HepG2 (cell line): ENCODE data around the gene KDM5B. TPM values are rescaled to one million over a fixed set of nuclear protein-coding genes. Genes with fewer than 3 reads are reported as not detected.

ENCODE experiments used
- ATAC-seq: fragments of 200-7000 bp; cut with Tn5 transposase; 3 replicates; pipeline ENCODE4 v1.9.1; 2020; ENCODE audit warnings: mild to moderate bottlenecking, moderate library complexity
- BruUV-seq: library from RNA; stranded (reverse); fragments of 400-500 nt; replicated peaks from 2 replicates; lab custom pipeline; 2021; lab: Mats Ljungman, UMichigan
- CTCF ChIA-PET: fragments of 300-600 bp; formaldehyde crosslinking; extraction: SDS; loops from one replicate; lab custom pipeline; 2021; ENCODE audit warnings: low total read pairs, inconsistent platforms, low intra/inter-chr PET ratio; lab: Yijun Ruan, JAX
- POLR2A ChIA-PET: fragments of 350-600 bp; sonication (Branson Sonifier 250); formaldehyde crosslinking; loops from one replicate; lab custom pipeline; 2020; ENCODE audit warnings: antibody characterized with exemption, inconsistent platforms; lab: Yijun Ruan, JAX
- DNase-seq: peaks from one replicate; pipeline ENCODE4 v3.0.0-alpha.2; 2015; ENCODE audit warnings: low spot score
- FAIRE-seq: peaks from 3 replicates; lab custom pipeline; 2011; peaks lifted over from hg19 to GRCh38; lab: Jason Lieb, UNC
- H2AFZ ChIP-seq: one replicate; pipeline ENCODE4 v1.6.1; 2011; ENCODE audit warnings: low read length, inconsistent platforms
- H3K27ac ChIP-seq: fragments of 300-600 bp; 3 replicates; pipeline ENCODE4 v1.8.0; 2011; ENCODE audit warnings: mixed run types, mild to moderate bottlenecking, mixed read lengths, low read length, inconsistent platforms; ENCODE audit not compliant: insufficient read depth; ENCODE audit errors: extremely low read length
- H3K27me3 ChIP-seq, 2 experiments: fragments of 200-600 bp in 1 of 2; 2 replicates in 1 of 2; 3 replicates in 1 of 2; pipeline versions ENCODE4 v1.6.0 to v1.8.0; 2011; ENCODE audit warnings: low read length in 2 of 2, mild to moderate bottlenecking in 2 of 2, moderate library complexity in 2 of 2, inconsistent platforms in 1 of 2; ENCODE audit not compliant: insufficient read depth in 2 of 2, control insufficient read depth in 1 of 2
- H3K36me3 ChIP-seq, 2 experiments: fragments of 200-600 bp in 1 of 2; replicated peaks in 1 of 2; 2 replicates in 1 of 2; 3 replicates in 1 of 2; pipeline versions ENCODE4 v1.5.1 to v1.8.0; 2011; ENCODE audit warnings: low read length in 2 of 2, inconsistent platforms in 1 of 2; ENCODE audit not compliant: insufficient read depth in 2 of 2, control insufficient read depth in 1 of 2
- H3K4me1 ChIP-seq: 2 replicates; pipeline ENCODE4 v1.5.1; 2012; ENCODE audit warnings: low read length, inconsistent platforms; ENCODE audit not compliant: insufficient read depth
- H3K4me2 ChIP-seq: 2 replicates; pipeline ENCODE4 v1.6.0; 2011; ENCODE audit warnings: low read depth, low read length, inconsistent platforms
- H3K4me3 ChIP-seq, 3 experiments: fragments of 200-600 bp in 1 of 3; sonication (generic), shearing (Covaris generic) in 1 of 3; replicated peaks in 1 of 3; 2 replicates each; pipeline ENCODE4 v1.5.1; 2011 to 2016; ENCODE audit warnings: low read length in 3 of 3, inconsistent platforms in 2 of 3, low read depth in 2 of 3, mild to moderate bottlenecking in 2 of 3, control low read depth in 1 of 3, mixed read lengths in 1 of 3; ENCODE audit not compliant: insufficient read depth in 1 of 3
- H3K79me2 ChIP-seq: one replicate; pipeline ENCODE4 v1.6.1; 2011; ENCODE audit warnings: low read length, inconsistent platforms; ENCODE audit not compliant: insufficient read depth
- H3K9ac ChIP-seq: 2 replicates; pipeline ENCODE4 v1.6.0; 2011; ENCODE audit warnings: mild to moderate bottlenecking, low read depth, low read length, inconsistent platforms; ENCODE audit not compliant: insufficient read depth
- H3K9me3 ChIP-seq: 2 replicates; pipeline ENCODE4 v1.5.1; 2012; ENCODE audit warnings: mild to moderate bottlenecking, low read length
- H4K20me1 ChIP-seq: 2 replicates; pipeline ENCODE4 v1.6.0; 2011; ENCODE audit warnings: inconsistent platforms, mild to moderate bottlenecking, low read length, moderate library complexity; ENCODE audit not compliant: insufficient read depth
- ARID5B ChIP-seq: IDR thresholded peaks from 2 replicates; pipeline ENCODE4 v1.4.0; 2020; ENCODE audit warnings: mild to moderate bottlenecking, missing genetic modification reagents
- ATF7-NPFF ChIP-seq: sonication (generic); formaldehyde crosslinking; IDR thresholded peaks from 2 replicates; pipeline ENCODE4 v1.8.1; 2023; ENCODE audit warnings: mild to moderate bottlenecking, low read depth, missing genetic modification reagents, moderate library complexity
- DDIT3 ChIP-seq: sonication (generic); formaldehyde crosslinking; IDR thresholded peaks from 2 replicates; pipeline ENCODE4 v1.4.0; 2020; ENCODE audit warnings: mild to moderate bottlenecking, missing genetic modification reagents
- ELF1 ChIP-seq: sonication (generic); formaldehyde crosslinking; IDR thresholded peaks from 2 replicates; pipeline ENCODE4 v1.4.0; 2020; ENCODE audit warnings: missing genetic modification reagents
- FOXK2 ChIP-seq: fragments of 450-650 bp; IDR thresholded peaks from 2 replicates; pipeline ENCODE4 v1.6.1; 2016
- IRF2 ChIP-seq: IDR thresholded peaks from 2 replicates; pipeline ENCODE4 v1.6.1; 2018; ENCODE audit warnings: missing genetic modification reagents, missing compliant biosample characterization
- MTA1 ChIP-seq: sonication (generic); formaldehyde crosslinking; IDR thresholded peaks from 2 replicates; pipeline ENCODE4 v1.4.0; 2020; ENCODE audit warnings: missing genetic modification reagents, mild to moderate bottlenecking, borderline replicate concordance
- MXD4 ChIP-seq: IDR thresholded peaks from 2 replicates; pipeline ENCODE4 v1.6.1; 2016; ENCODE audit warnings: mild to moderate bottlenecking, missing biosample characterization, missing genetic modification reagents
- MYNN ChIP-seq: sonication (generic); formaldehyde crosslinking; IDR thresholded peaks from 2 replicates; pipeline ENCODE4 v1.4.0; 2020; ENCODE audit warnings: mild to moderate bottlenecking, low read depth, missing genetic modification reagents
- PBX2 ChIP-seq: IDR thresholded peaks from 2 replicates; pipeline ENCODE4 v1.6.1; 2016; ENCODE audit warnings: control low read depth
- SUZ12 ChIP-seq: fragments of 150-350 bp; IDR thresholded peaks from 2 replicates; pipeline ENCODE4 v1.6.1; 2014; ENCODE audit warnings: low read depth, low read length
- THRA ChIP-seq: sonication (generic); formaldehyde crosslinking; IDR thresholded peaks from 2 replicates; pipeline ENCODE4 v1.4.0; 2020; ENCODE audit warnings: missing genetic modification reagents, borderline replicate concordance
- ZHX1 ChIP-seq: sonication (generic); formaldehyde crosslinking; IDR thresholded peaks from 2 replicates; pipeline ENCODE4 v1.8.1; 2022; ENCODE audit warnings: low read depth, mild to moderate bottlenecking, missing genetic modification reagents
- ZNF33B ChIP-seq: sonication (generic); formaldehyde crosslinking; IDR thresholded peaks from 2 replicates; pipeline ENCODE4 v1.5.1; 2020; ENCODE audit warnings: mild to moderate bottlenecking, missing genetic modification reagents
- ZNF496 ChIP-seq: sonication (generic); formaldehyde crosslinking; IDR thresholded peaks from 2 replicates; pipeline ENCODE4 v1.8.1; 2023; ENCODE audit warnings: mild to moderate bottlenecking, moderate library complexity, missing genetic modification reagents; ENCODE audit not compliant: insufficient replicate concordance
- WGBS: methylation state at CpG from one replicate; pipeline ENCODE4 v1.1.6; 2017; ENCODE audit warnings: low lambda C conversion rate; 5-methylcytosine and 5-hydroxymethylcytosine counted together
- in situ Hi-C: cut with HindIII; loops from 2 replicates; pipeline ENCODE4 v1.10.0; 2017; ENCODE audit warnings: low pct_unique_long_range_greater_than_20kb; ENCODE audit not compliant: extremely low pct_ligation_motif_present
- intact Hi-C: fragments of 100-400 bp; cut with micrococcal nuclease; formaldehyde crosslinking; loops from one replicate; pipeline ENCODE4 v1.10.0; 2022; ENCODE audit not compliant: unreplicated experiment
- polyA plus RNA-seq, 8 experiments: library from polyadenylated mRNA; depleted of rRNA in 3 of 8; stranded (reverse) in 7 of 8; unstranded in 1 of 8; fragments of >200 nt; fragmentation: Illumina TruSeq in 4 of 8; extraction: Trizol in 4 of 8; gene quantifications; 2 replicates each; pipeline versions ENCODE4 v1.2.1 to v1.2.3, GENCODE V29; 2011 to 2016; ENCODE audit warnings: low read depth in 4 of 8, missing spikeins in 1 of 8, mixed read lengths in 1 of 8; ENCODE audit not compliant: insufficient read depth in 1 of 8
- total RNA-seq, 5 experiments: library from RNA; depleted of rRNA; stranded (reverse); fragments of >200 nt; fragmentation: Illumina TruSeq; extraction: Trizol; gene quantifications; 2 replicates each; pipeline ENCODE4 v1.2.3, GENCODE V29; 2016; ENCODE audit warnings: low read depth in 1 of 5

The KDM5B gene
- total and polyA plus RNA-seq, 2 of the 13 experiments (the other 11 are each of a cell fraction or from before 2014, with no cell fraction given), result 34.2 to 35.4 TPM

- intact Hi-C loops, result no loop called here
- 43% methylated on average over 5 of the region's 5 CpGs for WGBS
- Histone ChIP-seq H3K9me3 (no peaks in the 10 kb centered on the region), H3K4me1 (no peaks in the 10 kb centered on the region), H3K4me3 (no peak overlapping the region), H3K27me3 (peaks cover 0 to 4% of the 10 kb centered on the region in 2 experiments; a peak in 1 of 5 replicates), H4K20me1 (no peaks in the 10 kb centered on the region), H3K36me3 (no peaks in the 10 kb centered on the region), H3K79me2 (no peaks in the 10 kb centered on the region), H3K27ac (no peak overlapping the region), H3K9ac (no peak overlapping the region), H3K4me2 (no peak overlapping the region), H2AFZ (no peak overlapping the region)
- 0 out of 3 replicates have a peak, but pooled peaks have one; percentile 19 for ATAC-seq
- in situ Hi-C loops, result no loop called here
- no peak for FAIRE-seq
- no peak for DNase-seq
- CTCF ChIA-PET, result no interaction called here
- POLR2A ChIA-PET, result no interaction called here
- BruUV-seq, result no TSS peak
- TF ChIP-seq MXD4 (CRISPR knock-in tag) (no peak), ZHX1 (CRISPR knock-in tag) (no peak), ARID5B (CRISPR knock-in tag) (no peak), ZNF496 (CRISPR knock-in tag) (no peak), MYNN (no peak), PBX2 (CRISPR knock-in tag) (no peak), SUZ12 (no peak), MTA1 (CRISPR knock-in tag) (no peak), ZNF33B (CRISPR knock-in tag) (no peak), DDIT3 (no peak), IRF2 (CRISPR knock-in tag) (no peak), FOXK2 (no peak), ELF1 (no peak), THRA (CRISPR knock-in tag) (no peak), ATF7-NPFF (CRISPR knock-in tag) (no peak)
Observed at GRCh38 chr1:202836623-202837403, 28.6 kb upstream of the KDM5B start.
